Measurements from ENCODE around the gene HRH1. TPM values are rescaled to one million over a fixed set of nuclear protein-coding genes. Genes with fewer than 3 reads are reported as not detected.
A peak's percentile ranks its signal among the peaks of the same experiment; 100 is the strongest.
"Not testable (repeated sequence)": the region's sequence is repeated elsewhere in the genome, so short reads cannot be mapped to it uniquely, and the experiment has no call there.

Gene HRH1
- total RNA-seq, 2 donors from 2014 or later, result 17.7 to 48.3 TPM

DNA sequence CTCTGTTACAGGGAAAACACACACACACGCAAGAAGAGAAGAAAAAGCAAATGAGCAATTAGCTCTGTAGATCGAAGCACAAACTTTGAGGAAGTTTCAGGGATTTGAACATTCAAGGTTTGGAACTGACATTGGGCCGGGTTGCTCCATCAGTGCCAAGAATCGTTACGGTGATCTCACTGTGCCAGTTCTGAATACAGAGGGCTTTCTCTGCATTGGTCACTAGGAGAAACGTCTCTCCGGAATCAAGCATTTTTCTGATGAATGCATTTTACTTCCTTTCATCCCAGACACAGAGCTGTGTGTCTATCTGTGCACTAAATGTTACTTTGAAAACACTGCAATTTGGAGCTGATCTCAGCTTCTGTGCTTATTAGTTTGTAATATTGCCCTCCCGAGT is 11.2 kb downstream of the HRH1 start:
- Histone ChIP-seq H3K4me1 (ENCODE audit: control insufficient read depth in 1 of 2, low read depth in 2 of 2) (peaks cover 29 to 73% of the 10 kb centered on the region in 2 donors), H3K36me3 (no peaks in the 10 kb centered on the region), H3K27ac (peak overlapping the region; percentile 69 to 70), H3K9me3 (no peaks in the 10 kb centered on the region), H3K27me3 (replicated peaks; ENCODE audit: insufficient read depth) (no peaks in the 10 kb centered on the region), H3K4me3 (no peak overlapping the region)
- TF ChIP-seq, protein P1, sequence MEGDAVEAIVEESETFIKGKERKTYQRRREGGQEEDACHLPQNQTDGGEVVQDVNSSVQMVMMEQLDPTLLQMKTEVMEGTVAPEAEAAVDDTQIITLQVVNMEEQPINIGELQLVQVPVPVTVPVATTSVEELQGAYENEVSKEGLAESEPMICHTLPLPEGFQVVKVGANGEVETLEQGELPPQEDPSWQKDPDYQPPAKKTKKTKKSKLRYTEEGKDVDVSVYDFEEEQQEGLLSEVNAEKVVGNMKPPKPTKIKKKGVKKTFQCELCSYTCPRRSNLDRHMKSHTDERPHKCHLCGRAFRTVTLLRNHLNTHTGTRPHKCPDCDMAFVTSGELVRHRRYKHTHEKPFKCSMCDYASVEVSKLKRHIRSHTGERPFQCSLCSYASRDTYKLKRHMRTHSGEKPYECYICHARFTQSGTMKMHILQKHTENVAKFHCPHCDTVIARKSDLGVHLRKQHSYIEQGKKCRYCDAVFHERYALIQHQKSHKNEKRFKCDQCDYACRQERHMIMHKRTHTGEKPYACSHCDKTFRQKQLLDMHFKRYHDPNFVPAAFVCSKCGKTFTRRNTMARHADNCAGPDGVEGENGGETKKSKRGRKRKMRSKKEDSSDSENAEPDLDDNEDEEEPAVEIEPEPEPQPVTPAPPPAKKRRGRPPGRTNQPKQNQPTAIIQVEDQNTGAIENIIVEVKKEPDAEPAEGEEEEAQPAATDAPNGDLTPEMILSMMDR (IDR thresholded peaks at IDR 0.05), result no peak
- DNase-seq (ENCODE audit: low spot score), result no peak
- ATAC-seq (ENCODE audit: insufficient number of reproducible peaks, low FRiP score, low read depth), result no peak

DNA sequence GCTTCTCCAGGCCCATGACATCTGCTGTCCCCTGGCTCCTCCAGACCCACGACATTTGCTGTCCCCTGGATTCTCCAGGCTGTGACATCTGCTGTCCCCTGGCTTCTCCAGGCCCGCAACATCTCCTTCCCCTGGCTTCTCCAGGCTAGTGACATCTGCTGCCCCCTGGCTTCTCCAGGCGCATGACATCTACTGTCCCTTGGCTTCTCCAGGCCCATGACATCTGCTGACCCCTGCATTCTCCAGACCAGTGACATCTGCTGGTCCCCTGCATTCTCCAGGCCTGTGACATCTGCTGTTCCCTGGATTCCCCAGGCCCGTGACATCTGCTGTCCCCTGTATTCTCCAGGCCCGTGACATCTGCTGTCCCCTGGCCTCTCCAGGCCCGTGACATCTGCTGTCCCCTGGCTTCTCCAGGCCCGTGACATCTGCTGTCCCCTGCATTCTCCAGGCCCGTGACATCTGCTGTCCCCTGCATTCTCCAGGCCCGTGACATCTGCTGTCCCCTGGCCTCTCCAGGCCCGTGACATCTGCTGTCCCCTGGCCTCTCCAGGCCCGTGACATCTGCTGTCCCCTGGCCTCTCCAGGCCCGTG is 12.6 kb downstream of the HRH1 start:
- not testable (repeated sequence) for DNase-seq (ENCODE audit: low spot score)

DNA sequence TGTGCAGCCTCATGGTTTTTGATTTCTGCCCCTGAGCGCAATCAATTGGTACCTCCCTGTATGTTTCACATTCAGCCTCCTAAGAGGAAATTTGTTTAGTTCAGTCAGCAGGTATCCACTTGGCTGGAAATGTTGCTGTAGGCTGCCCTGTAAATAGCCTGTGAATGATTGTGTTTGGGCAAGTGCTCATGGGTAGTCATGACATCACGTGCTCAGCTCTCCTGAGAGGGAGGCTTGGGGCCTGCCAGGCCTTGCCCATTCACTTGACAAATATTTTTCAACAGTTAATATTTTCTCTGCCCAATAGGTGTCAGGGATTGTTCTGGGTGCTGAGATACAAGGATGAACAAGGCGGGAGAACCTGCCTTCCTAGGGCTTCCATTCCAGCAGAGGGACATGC is 13.3 kb downstream of the HRH1 start:
- DNase-seq (ENCODE audit: low spot score), result no peak
- no peaks in the 10 kb centered on the region for H3K9me3 ChIP-seq

More for the DNA sequence above, 12.6 kb downstream of the HRH1 start:
- H3K4me3 ChIP-seq; ATAC-seq (ENCODE audit: insufficient number of reproducible peaks, low FRiP score, low read depth); H3K36me3 ChIP-seq; H3K9me3 ChIP-seq; H3K27me3 ChIP-seq (replicated peaks; ENCODE audit: insufficient read depth): not testable (repeated sequence)
- H3K27ac ChIP-seq, result peak overlapping the region in 1 of 2 donors; percentile 99
- peaks cover 42 to 83% of the 10 kb centered on the region in 2 donors for H3K4me1 ChIP-seq (ENCODE audit: control insufficient read depth in 1 of 2, low read depth in 2 of 2)

DNA sequence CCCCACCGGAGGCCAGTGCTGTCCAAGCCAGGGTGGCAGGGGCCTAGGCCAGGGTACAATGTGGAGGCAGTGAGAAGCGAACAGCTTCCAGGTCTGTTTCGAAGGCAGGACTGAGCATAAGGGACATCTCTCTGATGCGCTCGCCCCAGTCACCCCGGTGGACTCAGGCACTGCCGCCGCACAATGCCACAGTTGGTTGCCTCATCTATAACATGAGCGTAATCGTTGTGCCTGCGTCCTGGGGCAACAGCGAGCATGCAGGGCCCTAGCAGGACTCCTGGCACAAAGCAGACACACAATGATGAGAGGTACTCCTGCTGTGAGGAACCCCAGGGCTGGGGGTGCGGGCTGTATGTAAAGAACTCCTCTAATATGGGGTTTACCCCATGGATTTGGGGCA is 14.1 kb downstream of the HRH1 start:
- no peaks in the 10 kb centered on the region for H3K9me3 ChIP-seq
- DNase-seq (ENCODE audit: low spot score) (no peak), ATAC-seq (ENCODE audit: insufficient number of reproducible peaks, low FRiP score, low read depth) (no peak)
- TF ChIP-seq, protein P1 (IDR thresholded peaks at IDR 0.05), result no peak
- no peak overlapping the region for H3K4me3 ChIP-seq
- H3K27me3 ChIP-seq (replicated peaks; ENCODE audit: insufficient read depth), result no peaks in the 10 kb centered on the region
- peaks cover 49 to 97% of the 10 kb centered on the region in 2 donors for H3K4me1 ChIP-seq (ENCODE audit: control insufficient read depth in 1 of 2, low read depth in 2 of 2)
- H3K36me3 ChIP-seq, result no peaks in the 10 kb centered on the region
- H3K27ac ChIP-seq, result peak overlapping the region; percentile 94 to 99

More for the DNA sequence above, 13.3 kb downstream of the HRH1 start:
- Histone ChIP-seq H3K4me3 (no peak overlapping the region), H3K4me1 (ENCODE audit: control insufficient read depth in 1 of 2, low read depth in 2 of 2) (peaks cover 46 to 90% of the 10 kb centered on the region in 2 donors), H3K27me3 (replicated peaks; ENCODE audit: insufficient read depth) (no peaks in the 10 kb centered on the region), H3K36me3 (no peaks in the 10 kb centered on the region), H3K27ac (peak overlapping the region; percentile 52 to 99)
- TF ChIP-seq, protein P1 (IDR thresholded peaks at IDR 0.05), result no peak
- ATAC-seq (ENCODE audit: insufficient number of reproducible peaks, low FRiP score, low read depth), result no peak

DNA sequence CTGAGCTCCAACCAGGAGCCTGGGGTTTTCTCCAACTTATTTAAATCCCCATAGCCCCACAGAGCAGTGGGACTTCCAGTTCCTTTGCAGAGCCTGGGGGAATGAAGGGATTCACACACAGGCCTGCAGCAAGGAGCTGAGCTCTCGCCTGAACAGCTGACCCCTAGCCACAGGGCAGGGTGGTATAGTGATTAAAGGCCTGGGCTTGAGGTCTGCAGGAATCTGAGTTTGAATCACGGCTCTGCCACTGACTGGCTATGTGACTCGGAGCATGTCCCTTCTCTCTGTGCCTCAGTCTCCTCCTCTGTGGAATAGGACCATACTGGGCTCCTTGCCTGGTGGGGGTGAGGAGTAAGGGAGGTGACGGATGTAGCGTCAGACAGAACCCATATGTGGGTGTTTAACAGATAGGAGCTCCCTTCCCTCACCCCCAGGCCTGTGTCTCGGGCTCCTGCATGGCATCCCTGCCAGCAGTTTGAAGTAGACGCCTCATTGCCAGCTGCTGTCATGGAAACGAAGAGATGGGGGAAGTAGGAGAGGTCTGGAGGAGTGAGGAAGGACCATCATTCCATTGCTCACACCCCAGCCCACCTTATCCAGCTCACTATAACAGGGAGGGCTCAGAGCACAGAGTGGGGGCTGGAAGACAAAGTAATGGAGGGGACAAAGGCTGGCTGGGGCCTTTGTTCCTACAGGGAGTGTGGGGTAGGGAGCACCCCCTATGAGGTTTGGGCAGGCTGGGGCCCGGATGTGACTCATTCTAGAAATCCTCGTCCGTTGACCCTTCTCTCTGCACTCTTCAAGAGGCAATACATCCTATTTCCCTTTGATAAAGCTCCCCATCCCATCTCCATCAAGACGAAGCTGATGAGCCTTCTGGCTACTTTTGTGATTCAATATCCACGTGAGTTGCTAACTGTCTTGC is 14.8 kb downstream of the HRH1 start:
- TF ChIP-seq, protein P1 (IDR thresholded peaks at IDR 0.05), result no peak
- H3K4me3 ChIP-seq, result no peak overlapping the region
- no peaks in the 10 kb centered on the region for H3K9me3 ChIP-seq
- no peaks in the 10 kb centered on the region for H3K27me3 ChIP-seq (replicated peaks; ENCODE audit: insufficient read depth)
- no peak for DNase-seq (ENCODE audit: low spot score)
- peaks cover 55 to 98% of the 10 kb centered on the region in 2 donors for H3K4me1 ChIP-seq (ENCODE audit: control insufficient read depth in 1 of 2, low read depth in 2 of 2)
- no peaks in the 10 kb centered on the region for H3K36me3 ChIP-seq
- ATAC-seq (ENCODE audit: insufficient number of reproducible peaks, low FRiP score, low read depth), result no peak
- peak overlapping the region; percentile 94 to 99 for H3K27ac ChIP-seq

Data from thoracic aorta (tissue), 2 donors.